Immature natural killer cell (primary cell): ENCODE data around the gene TMEM178A. TPM values are rescaled to one million over a fixed set of nuclear protein-coding genes. Genes with fewer than 3 reads are reported as not detected.
A peak's percentile ranks its signal among the peaks of the same experiment; 100 is the strongest.
"Not testable (repeated sequence)": the region's sequence is repeated elsewhere in the genome, so short reads cannot be mapped to it uniquely, and the experiment has no call there.

Experiments used
- DNase-seq, 3 donors: peaks; one replicate each; pipeline ENCODE4 v3.0.0; 2022; ENCODE audit warnings: mixed read lengths in 1 of 3
- H3K27ac Mint-ChIP-seq, 6 donors: one replicate each; pipeline ENCODE4 v1.8.0; 2020; ENCODE audit warnings: mixed read lengths in 6 of 6, mild to moderate bottlenecking in 5 of 6, inconsistent platforms in 4 of 6, moderate library complexity in 3 of 6
- H3K27me3 Mint-ChIP-seq, 3 donors: one replicate each; pipeline ENCODE4 v1.8.0; 2020 to 2021; ENCODE audit warnings: low read depth in 3 of 3, mild to moderate bottlenecking in 3 of 3, mixed read lengths in 3 of 3, moderate library complexity in 3 of 3, inconsistent platforms in 1 of 3
- H3K36me3 Mint-ChIP-seq, 3 donors: one replicate each; pipeline ENCODE4 v1.8.0; 2020; ENCODE audit warnings: mixed read lengths in 3 of 3, inconsistent platforms in 2 of 3, mild to moderate bottlenecking in 2 of 3
- H3K4me1 Mint-ChIP-seq, 2 donors: one replicate each; pipeline ENCODE4 v1.8.0; 2020; ENCODE audit warnings: inconsistent platforms in 2 of 2, mild to moderate bottlenecking in 2 of 2, mixed read lengths in 2 of 2, moderate library complexity in 1 of 2
- H3K4me3 Mint-ChIP-seq, 5 donors: one replicate each; pipeline ENCODE4 v1.8.0; 2020; ENCODE audit warnings: mild to moderate bottlenecking in 5 of 5, mixed read lengths in 5 of 5, inconsistent platforms in 3 of 5, moderate library complexity in 3 of 5
- H3K9me3 Mint-ChIP-seq, 6 donors: one replicate each; pipeline ENCODE4 v1.8.0; 2020; ENCODE audit warnings: mild to moderate bottlenecking in 6 of 6, mixed read lengths in 6 of 6, inconsistent platforms in 4 of 6, moderate library complexity in 3 of 6
- polyA plus RNA-seq, 3 donors: library from polyadenylated mRNA; unstranded; fragments of 300-500 nt; fragmentation: Illumina TruSeq; gene quantifications; one replicate each; pipeline ENCODE4 v1.2.3, GENCODE V29; 2021

Gene TMEM178A
- polyA plus RNA-seq, 3 donors from 2014 or later: not detected

- no peaks in the 10 kb centered on the region for H3K4me1 Mint-ChIP-seq
- no peak overlapping the region for H3K4me3 Mint-ChIP-seq
- DNase-seq: no peak
- H3K27me3 Mint-ChIP-seq: peaks cover 0 to 2% (median 1%) of the 10 kb centered on the region in 3 donors
- no peak overlapping the region for H3K27ac Mint-ChIP-seq
- H3K36me3 Mint-ChIP-seq: no peaks in the 10 kb centered on the region
- H3K9me3 Mint-ChIP-seq: no peaks in the 10 kb centered on the region
These were observed 51.4 kb downstream of the TMEM178A start for GRCh38 chr2:39717067-39717466.

GRCh38 chr2:39718483-39718882 lies 52.8 kb downstream of the TMEM178A start:
- no peaks in the 10 kb centered on the region for H3K36me3 Mint-ChIP-seq
- peaks cover under 1 to 2% (median 1%) of the 10 kb centered on the region in 3 donors for H3K27me3 Mint-ChIP-seq
- H3K27ac Mint-ChIP-seq: no peak overlapping the region
- H3K4me1 Mint-ChIP-seq: no peaks in the 10 kb centered on the region
- no peaks in the 10 kb centered on the region for H3K9me3 Mint-ChIP-seq
- no peak for DNase-seq
- H3K4me3 Mint-ChIP-seq: no peak overlapping the region

GRCh38 chr2:39719317-39719716 lies 53.6 kb downstream of the TMEM178A start:
- Mint-ChIP-seq H3K4me3 (no peak overlapping the region), H3K27me3 (peaks cover 1 to 2% (median 2%) of the 10 kb centered on the region in 3 donors), H3K4me1 (no peaks in the 10 kb centered on the region), H3K36me3 (no peaks in the 10 kb centered on the region), H3K27ac (no peak overlapping the region), H3K9me3 (no peaks in the 10 kb centered on the region)
- DNase-seq: no peak

GRCh38 chr2:39720970-39721369 lies 55.3 kb downstream of the TMEM178A start:
- Mint-ChIP-seq H3K4me3 (no peak overlapping the region), H3K9me3 (no peaks in the 10 kb centered on the region), H3K36me3 (no peaks in the 10 kb centered on the region), H3K27ac (no peak overlapping the region), H3K27me3 (peaks cover 1 to 3% (median 2%) of the 10 kb centered on the region in 3 donors), H3K4me1 (no peaks in the 10 kb centered on the region)
- DNase-seq: no peak

- H3K4me3 Mint-ChIP-seq: no peak overlapping the region
- peaks cover 2 to 5% (median 3%) of the 10 kb centered on the region in 3 donors for H3K27me3 Mint-ChIP-seq
- H3K4me1 Mint-ChIP-seq: no peaks in the 10 kb centered on the region
- H3K36me3 Mint-ChIP-seq: no peaks in the 10 kb centered on the region
- H3K9me3 Mint-ChIP-seq: no peaks in the 10 kb centered on the region
- no peak for DNase-seq
- no peak overlapping the region for H3K27ac Mint-ChIP-seq
These were observed 57.8 kb downstream of the TMEM178A start for GRCh38 chr2:39723497-39723896.

- Mint-ChIP-seq H3K4me3 (no peak overlapping the region), H3K27ac (no peak overlapping the region), H3K36me3 (no peaks in the 10 kb centered on the region), H3K27me3 (peaks cover 2 to 5% (median 3%) of the 10 kb centered on the region in 3 donors), H3K4me1 (no peaks in the 10 kb centered on the region), H3K9me3 (no peaks in the 10 kb centered on the region)
- no peak for DNase-seq
These were observed 58.5 kb downstream of the TMEM178A start for GRCh38 chr2:39723946-39724827.

GRCh38 chr2:39724828-39725144 lies 59.1 kb downstream of the TMEM178A start:
- Mint-ChIP-seq H3K4me3 (no peak overlapping the region), H3K36me3 (peaks cover 0 to 2% (median 0%) of the 10 kb centered on the region in 3 donors), H3K27ac (no peak overlapping the region), H3K27me3 (peaks cover 2 to 5% (median 3%) of the 10 kb centered on the region in 3 donors), H3K9me3 (no peaks in the 10 kb centered on the region), H3K4me1 (no peaks in the 10 kb centered on the region)
- no peak for DNase-seq

- no peak overlapping the region for H3K4me3 Mint-ChIP-seq
These were observed 59.7 kb downstream of the TMEM178A start for GRCh38 chr2:39725401-39725800.

GRCh38 chr2:39728085-39728484 lies 62.4 kb downstream of the TMEM178A start:
- H3K36me3 Mint-ChIP-seq, H3K27ac Mint-ChIP-seq, DNase-seq, H3K4me1 Mint-ChIP-seq, H3K27me3 Mint-ChIP-seq, H3K9me3 Mint-ChIP-seq: not testable (repeated sequence)
- H3K4me3 Mint-ChIP-seq: peak overlapping the region in 1 of 5 donors; percentile 33

More at GRCh38 chr2:39725401-39725800, 59.7 kb downstream of the TMEM178A start:
- Mint-ChIP-seq H3K9me3 (no peaks in the 10 kb centered on the region), H3K27ac (no peak overlapping the region), H3K4me1 (no peaks in the 10 kb centered on the region), H3K27me3 (peaks cover 2 to 5% (median 3%) of the 10 kb centered on the region in 3 donors), H3K36me3 (peaks cover 0 to 4% (median 0%) of the 10 kb centered on the region in 3 donors)
- no peak for DNase-seq

GRCh38 chr2:39728941-39729351 lies 63.2 kb downstream of the TMEM178A start:
- H3K36me3 Mint-ChIP-seq: peaks cover 7 to 13% (median 10%) of the 10 kb centered on the region in 3 donors
- no peaks in the 10 kb centered on the region for H3K9me3 Mint-ChIP-seq
- H3K4me1 Mint-ChIP-seq: no peaks in the 10 kb centered on the region
- peaks cover 0 to 5% (median 1%) of the 10 kb centered on the region in 3 donors for H3K27me3 Mint-ChIP-seq
- DNase-seq: no peak
- H3K27ac Mint-ChIP-seq: no peak overlapping the region
- H3K4me3 Mint-ChIP-seq: no peak overlapping the region

- no peak overlapping the region for H3K4me3 Mint-ChIP-seq
- no peak overlapping the region for H3K27ac Mint-ChIP-seq
- H3K9me3 Mint-ChIP-seq: no peaks in the 10 kb centered on the region
- peaks cover 0 to 5% (median 3%) of the 10 kb centered on the region in 3 donors for H3K27me3 Mint-ChIP-seq
- no peak for DNase-seq
- H3K4me1 Mint-ChIP-seq: no peaks in the 10 kb centered on the region
- H3K36me3 Mint-ChIP-seq: peaks cover 16 to 22% (median 18%) of the 10 kb centered on the region in 3 donors
These were observed 64.6 kb downstream of the TMEM178A start for GRCh38 chr2:39730276-39730675.

- no peak overlapping the region for H3K4me3 Mint-ChIP-seq
- DNase-seq: no peak
- no peak overlapping the region for H3K27ac Mint-ChIP-seq
- H3K27me3 Mint-ChIP-seq: peaks cover 0 to 5% (median 3%) of the 10 kb centered on the region in 3 donors
- no peaks in the 10 kb centered on the region for H3K9me3 Mint-ChIP-seq
- H3K4me1 Mint-ChIP-seq: no peaks in the 10 kb centered on the region
- H3K36me3 Mint-ChIP-seq: peaks cover 18 to 26% (median 20%) of the 10 kb centered on the region in 3 donors
These were observed 65.1 kb downstream of the TMEM178A start for GRCh38 chr2:39730685-39731302.

GRCh38 chr2:39731546-39731945 lies 65.8 kb downstream of the TMEM178A start:
- no peak for DNase-seq
- Mint-ChIP-seq H3K27ac (no peak overlapping the region), H3K9me3 (no peaks in the 10 kb centered on the region), H3K36me3 (peaks cover 18 to 28% (median 22%) of the 10 kb centered on the region in 3 donors), H3K4me1 (no peaks in the 10 kb centered on the region), H3K4me3 (no peak overlapping the region), H3K27me3 (peaks cover 0 to 2% (median 2%) of the 10 kb centered on the region in 3 donors)

GRCh38 chr2:39732482-39732881 lies 66.8 kb downstream of the TMEM178A start:
- Mint-ChIP-seq H3K4me3 (no peak overlapping the region), H3K4me1 (no peaks in the 10 kb centered on the region), H3K27ac (no peak overlapping the region), H3K36me3 (peaks cover 19 to 33% (median 27%) of the 10 kb centered on the region in 3 donors), H3K9me3 (no peaks in the 10 kb centered on the region), H3K27me3 (peaks cover 0 to 2% (median 2%) of the 10 kb centered on the region in 3 donors)
- no peak for DNase-seq
